GM23338 (cell line): ENCODE results near the gene AP3M1. TPM values are rescaled to one million over a fixed set of nuclear protein-coding genes. Genes with fewer than 3 reads are reported as not detected.

ENCODE experiments used
- ATAC-seq: fragments of 200-7000 bp; cut with Tn5 transposase; 3 replicates; pipeline ENCODE4 v1.9.1; 2020
- DNase-seq: peaks from one replicate; pipeline ENCODE4 v3.0.0-alpha.2; 2015; ENCODE audit warnings: low spot score
- H2AFZ ChIP-seq: fragments of 200-600 bp; sonication (generic); 2 replicates; pipeline ENCODE4 v1.8.0; 2016; ENCODE audit warnings: antibody characterized with exemption, mild to moderate bottlenecking, moderate library complexity
- H3F3A ChIP-seq: fragments of 200-600 bp; sonication (generic); replicated peaks from 2 replicates; pipeline ENCODE4 v1.8.0; 2017; ENCODE audit warnings: antibody characterized with exemption, mixed run types, low read depth
- H3K27ac ChIP-seq: fragments of 200-600 bp; sonication (generic); 2 replicates; pipeline ENCODE4 v1.6.1; 2016; ENCODE audit warnings: low read depth
- H3K27me3 ChIP-seq: fragments of 200-600 bp; sonication (generic); 2 replicates; pipeline ENCODE4 v1.8.0; 2016; ENCODE audit warnings: mild to moderate bottlenecking, mixed run types, moderate library complexity; ENCODE audit not compliant: insufficient read depth
- H3K36me3 ChIP-seq: fragments of 200-600 bp; sonication (generic); 2 replicates; pipeline ENCODE4 v1.8.0; 2016; ENCODE audit warnings: mild to moderate bottlenecking; ENCODE audit not compliant: insufficient read depth
- H3K4me1 ChIP-seq: fragments of 200-600 bp; sonication (generic); 2 replicates; pipeline ENCODE4 v1.8.0; 2016; ENCODE audit warnings: mild to moderate bottlenecking, moderate library complexity; ENCODE audit not compliant: insufficient read depth
- H3K4me2 ChIP-seq: fragments of 200-600 bp; sonication (generic); 2 replicates; pipeline ENCODE4 v1.7.1; 2017; ENCODE audit warnings: mixed run types
- H3K4me3 ChIP-seq: fragments of 200-600 bp; sonication (generic); 2 replicates; pipeline ENCODE4 v1.6.1; 2016; ENCODE audit warnings: mixed run types
- H3K79me2 ChIP-seq: fragments of 200-600 bp; sonication (generic); replicated peaks from 2 replicates; pipeline ENCODE4 v1.8.0; 2017; ENCODE audit warnings: mild to moderate bottlenecking; ENCODE audit not compliant: insufficient read depth
- H3K9me2 ChIP-seq: fragments of 200-600 bp; sonication (generic); 2 replicates; pipeline ENCODE4 v1.8.0; 2017; ENCODE audit not compliant: insufficient read depth
- H4K20me1 ChIP-seq: fragments of 200-600 bp; sonication (generic); replicated peaks from 2 replicates; pipeline ENCODE4 v1.8.0; 2017; ENCODE audit warnings: mild to moderate bottlenecking; ENCODE audit not compliant: insufficient read depth
- H3K27ac Mint-ChIP-seq: 2 replicates; pipeline ENCODE4 v1.8.0; 2020; ENCODE audit warnings: inconsistent platforms, mild to moderate bottlenecking, moderate library complexity, mixed read lengths
- H3K27me3 Mint-ChIP-seq: 3 replicates; pipeline ENCODE4 v1.8.0; 2022; ENCODE audit warnings: low read depth, mild to moderate bottlenecking, moderate library complexity, mixed read lengths, inconsistent platforms; ENCODE audit not compliant: insufficient read depth, poor library complexity
- H3K36me3 Mint-ChIP-seq: 3 replicates; pipeline ENCODE4 v1.8.0; 2021; ENCODE audit warnings: low read depth, mild to moderate bottlenecking, inconsistent platforms, moderate library complexity, mixed read lengths
- H3K4me1 Mint-ChIP-seq: 3 replicates; pipeline ENCODE4 v1.8.0; 2020; ENCODE audit warnings: mild to moderate bottlenecking, inconsistent platforms, mixed read lengths
- H3K4me3 Mint-ChIP-seq: 3 replicates; pipeline ENCODE4 v1.8.0; 2021; ENCODE audit warnings: moderate library complexity, mild to moderate bottlenecking, inconsistent platforms, mixed read lengths
- H3K9me3 Mint-ChIP-seq: 3 replicates; pipeline ENCODE4 v1.8.0; 2020; ENCODE audit warnings: moderate library complexity, mild to moderate bottlenecking, inconsistent platforms, mixed read lengths
- CTCF ChIP-seq, 2 experiments: fragments of 200-600 bp in 1 of 2; sonication (generic) in 1 of 2; conservative IDR thresholded peaks; 2 replicates each; pipeline versions ENCODE4 v1.5.1 to v1.6.1; 2016 to 2017; ENCODE audit warnings: antibody characterized with exemption in 2 of 2, low read depth in 2 of 2, mild to moderate bottlenecking in 2 of 2, moderate library complexity in 1 of 2
- EZH2 ChIP-seq: fragments of 200-600 bp; sonication (generic); IDR thresholded peaks from one replicate; pipeline ENCODE4 v1.8.0; 2017; ENCODE audit warnings: antibody characterized with exemption, mild to moderate bottlenecking, low read depth; ENCODE audit not compliant: unreplicated experiment
- JUNB ChIP-seq: IDR thresholded peaks from one replicate; pipeline ENCODE4 v1.6.1; 2016; ENCODE audit warnings: antibody characterized with exemption; ENCODE audit not compliant: unreplicated experiment
- POLR2AphosphoS5 ChIP-seq: IDR thresholded peaks from 2 replicates; pipeline ENCODE4 v1.6.1; 2016; ENCODE audit warnings: antibody characterized with exemption, low read depth
- REST ChIP-seq: IDR thresholded peaks from one replicate; pipeline ENCODE4 v1.6.1; 2018; ENCODE audit warnings: antibody characterized with exemption; ENCODE audit not compliant: unreplicated experiment
- STAT1 ChIP-seq: IDR thresholded peaks from one replicate; pipeline ENCODE4 v1.6.1; 2016; ENCODE audit warnings: antibody characterized with exemption; ENCODE audit not compliant: unreplicated experiment
- polyA plus RNA-seq: library from polyadenylated mRNA; unstranded; fragments of >200 nt; fragmentation: Nextera tagmentation; extraction: Ambion mirVana; gene quantifications from 2 replicates; pipeline ENCODE4 v1.2.1, GENCODE V29; 2016
- total RNA-seq: library from RNA; depleted of rRNA; stranded (reverse); fragments of >200 nt; shearing (Covaris generic); gene quantifications from 2 replicates; pipeline ENCODE4 v1.2.3, GENCODE V29; 2014
- TF ChIP-seq, protein P1 (sequence below): IDR thresholded peaks from 2 replicates; pipeline ENCODE4 v1.6.1; 2016; ENCODE audit warnings: antibody characterized with exemption

The AP3M1 gene
- total and polyA plus RNA-seq, 2 experiments from 2014 or later: 13.8 to 41.7 TPM

GRCh38 chr10:74122060-74122459, 28.6 kb downstream of the AP3M1 start (continued):
- no peak for TF ChIP-seq JUNB
- TF ChIP-seq, protein P1, sequence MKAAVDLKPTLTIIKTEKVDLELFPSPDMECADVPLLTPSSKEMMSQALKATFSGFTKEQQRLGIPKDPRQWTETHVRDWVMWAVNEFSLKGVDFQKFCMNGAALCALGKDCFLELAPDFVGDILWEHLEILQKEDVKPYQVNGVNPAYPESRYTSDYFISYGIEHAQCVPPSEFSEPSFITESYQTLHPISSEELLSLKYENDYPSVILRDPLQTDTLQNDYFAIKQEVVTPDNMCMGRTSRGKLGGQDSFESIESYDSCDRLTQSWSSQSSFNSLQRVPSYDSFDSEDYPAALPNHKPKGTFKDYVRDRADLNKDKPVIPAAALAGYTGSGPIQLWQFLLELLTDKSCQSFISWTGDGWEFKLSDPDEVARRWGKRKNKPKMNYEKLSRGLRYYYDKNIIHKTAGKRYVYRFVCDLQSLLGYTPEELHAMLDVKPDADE: no peak

- H3K4me2 ChIP-seq: no peak overlapping the region
- no peaks in the 10 kb centered on the region for H3K79me2 ChIP-seq
- no peak overlapping the region for H3K4me3 ChIP-seq
- Mint-ChIP-seq H3K4me3 (no peak overlapping the region), H3K27me3 (peaks cover 2% of the 10 kb centered on the region), H3K9me3 (no peaks in the 10 kb centered on the region), H3K4me1 (no peaks in the 10 kb centered on the region), H3K27ac (no peak overlapping the region), H3K36me3 (peaks cover 75% of the 10 kb centered on the region)
- H3K27ac ChIP-seq: peak overlapping the region; percentile 67; the same call in 1 of the 2 replicates
- ATAC-seq: no peak
- H3K9me2 ChIP-seq: no peaks in the 10 kb centered on the region
- no peak for DNase-seq
- H4K20me1 ChIP-seq: peaks cover 13% of the 10 kb centered on the region
- no peaks in the 10 kb centered on the region; the same call in 1 of the 2 replicates for H3K4me1 ChIP-seq
- H3K36me3 ChIP-seq: peaks cover 55% of the 10 kb centered on the region
- no peak overlapping the region for H2AFZ ChIP-seq
- H3K27me3 ChIP-seq: no peaks in the 10 kb centered on the region
- H3F3A ChIP-seq: peaks cover 30% of the 10 kb centered on the region
- TF ChIP-seq EZH2 (no peak), STAT1 (no peak), CTCF (conservative IDR thresholded peaks at IDR 0.05; ENCODE audit: low read depth in 2 of 2) (no peak), REST (no peak), POLR2AphosphoS5 (peak; percentile 19; the same call in 1 of the 2 replicates)
- TF ChIP-seq, protein P1: no peak
These were observed 29.3 kb downstream of the AP3M1 start for GRCh38 chr10:74121368-74121767.
